K562 (cell line): ENCODE measurements around the gene E2F2. TPM values are rescaled to one million over a fixed set of nuclear protein-coding genes. Genes with fewer than 3 reads are reported as not detected.

Experiments
- BACH1 ChIP-seq: fragments of 200-800 bp; sonication (Bioruptor generic); IDR thresholded peaks from 2 replicates; pipeline ENCODE4 v1.6.1; 2016; ENCODE audit warnings: missing genetic modification characterization, missing compliant biosample characterization
- BCOR ChIP-seq: fragments of 450-650 bp; IDR thresholded peaks from 2 replicates; pipeline ENCODE4 v1.6.1; 2016
- BRCA1 ChIP-seq, 2 experiments: fragments of 450-650 bp in 1 of 2; sonication (generic) in 1 of 2; formaldehyde crosslinking in 1 of 2; IDR thresholded peaks; 2 replicates each; pipeline versions ENCODE4 v1.5.0 to v1.6.1; 2017 to 2020; ENCODE audit warnings: mild to moderate bottlenecking in 1 of 2, missing genetic modification reagents in 1 of 2
- CEBPG ChIP-seq, 3 experiments: fragments of 200-800 bp in 1 of 3; sonication (Bioruptor generic) in 1 of 3; sonication (generic) in 1 of 3; formaldehyde crosslinking in 1 of 3; IDR thresholded peaks in 2 of 3; conservative IDR thresholded peaks in 1 of 3; 2 replicates each; pipeline versions ENCODE4 v1.6.1 to v1.8.0; 2016 to 2022; ENCODE audit warnings: missing compliant biosample characterization in 2 of 3, missing genetic modification characterization in 2 of 3, mild to moderate bottlenecking in 1 of 3, missing genetic modification reagents in 1 of 3
- CHCHD3 ChIP-seq: fragments of 250-450 bp; sonication (Bioruptor Pico); IDR thresholded peaks from 2 replicates; pipeline ENCODE4 v2.1.2; 2022; ENCODE audit warnings: mild to moderate bottlenecking
- E2F5 ChIP-seq: sonication (generic); formaldehyde crosslinking; IDR thresholded peaks from 2 replicates; pipeline ENCODE4 v1.8.0; 2022; ENCODE audit warnings: mild to moderate bottlenecking, missing genetic modification reagents
- HNRNPH1 ChIP-seq: fragments of 200-400 bp; formaldehyde crosslinking; optimal IDR thresholded peaks from 2 replicates; pipeline ENCODE3; 2017; ENCODE audit warnings: low read depth, mild to moderate bottlenecking, low read length, moderate library complexity
- KDM1A ChIP-seq, 2 experiments: fragments of 450-650 bp; IDR thresholded peaks; 2 replicates each; pipeline ENCODE4 v1.6.1; 2016; ENCODE audit warnings: mild to moderate bottlenecking in 2 of 2
- KLF6 ChIP-seq: fragments of 250-450 bp; sonication (Bioruptor Pico); IDR thresholded peaks from 2 replicates; pipeline ENCODE4 v1.4.0; 2020; ENCODE audit warnings: mild to moderate bottlenecking, moderate library complexity, borderline replicate concordance
- MAFG ChIP-seq: fragments of 450-650 bp; conservative IDR thresholded peaks from 2 replicates; pipeline ENCODE4 v1.6.1; 2016; ENCODE audit warnings: missing genetic modification characterization, missing compliant biosample characterization
- MITF ChIP-seq: IDR thresholded peaks from 2 replicates; pipeline ENCODE4 v1.6.1; 2014; ENCODE audit warnings: antibody characterized with exemption
- MYNN ChIP-seq, 2 experiments: sonication (generic); formaldehyde crosslinking in 1 of 2; IDR thresholded peaks; 2 replicates each; pipeline versions ENCODE4 v1.5.0 to v1.6.1; 2016 to 2020; ENCODE audit warnings: antibody characterized with exemption in 1 of 2, missing genetic modification reagents in 1 of 2
- NEUROD1 ChIP-seq: fragments of 150-350 bp; IDR thresholded peaks from 2 replicates; pipeline ENCODE4 v1.6.1; 2014; ENCODE audit warnings: borderline replicate concordance, low read length, low read depth; ENCODE audit not compliant: partially characterized antibody
- NR2C2 ChIP-seq, 2 experiments: fragments of 200-800 bp in 1 of 2; sonication (Bioruptor generic) in 1 of 2; sonication (generic) in 1 of 2; formaldehyde crosslinking in 1 of 2; IDR thresholded peaks; 2 replicates each; pipeline versions ENCODE4 v1.6.1 to v1.8.0; 2016 to 2022; ENCODE audit warnings: mild to moderate bottlenecking in 1 of 2, missing compliant biosample characterization in 1 of 2, missing genetic modification characterization in 1 of 2, missing genetic modification reagents in 1 of 2
- POLR2AphosphoS2 ChIP-seq: IDR thresholded peaks from 2 replicates; pipeline ENCODE4 v1.6.1; 2012; ENCODE audit warnings: low read length, improper control_type of control experiment
- RBM39 ChIP-seq: fragments of 200-400 bp; formaldehyde crosslinking; optimal IDR thresholded peaks from 2 replicates; pipeline ENCODE3; 2018; ENCODE audit warnings: low read depth, low read length
- SPI1 ChIP-seq: IDR thresholded peaks from 2 replicates; pipeline ENCODE4 v1.6.1; 2011; ENCODE audit warnings: low read depth, low read length, control low read depth, borderline replicate concordance
- SUPT5H ChIP-seq: fragments of 450-650 bp; IDR thresholded peaks from 2 replicates; pipeline ENCODE4 v1.6.1; 2016
- TCF15 ChIP-seq: fragments of 250-450 bp; sonication (Bioruptor Pico); IDR thresholded peaks from 2 replicates; pipeline ENCODE4 v1.8.0; 2022; ENCODE audit warnings: moderate library complexity, mild to moderate bottlenecking, inconsistent platforms
- TFE3 ChIP-seq: fragments of 450-650 bp; formaldehyde crosslinking; IDR thresholded peaks from 2 replicates; pipeline ENCODE4 v1.4.0; 2020; ENCODE audit warnings: mild to moderate bottlenecking, mixed read lengths
- ZNF146 ChIP-seq: IDR thresholded peaks from one replicate; pipeline ENCODE4 v1.6.1; 2018; ENCODE audit warnings: missing compliant biosample characterization; ENCODE audit not compliant: unreplicated experiment
- ZNF174 ChIP-seq: fragments of 250-450 bp; sonication (Bioruptor Pico); IDR thresholded peaks from 2 replicates; pipeline ENCODE4 v1.4.0; 2020; ENCODE audit warnings: mild to moderate bottlenecking
- ZNF316 ChIP-seq: fragments of 450-650 bp; IDR thresholded peaks from 2 replicates; pipeline ENCODE4 v1.6.1; 2016
- ZNF507 ChIP-seq: conservative IDR thresholded peaks from 2 replicates; pipeline ENCODE4 v1.6.1; 2017; ENCODE audit warnings: missing genetic modification characterization, missing compliant biosample characterization
- ZNF695 ChIP-seq: fragments of 450-650 bp; formaldehyde crosslinking; IDR thresholded peaks from 2 replicates; pipeline ENCODE4 v1.4.0; 2020; ENCODE audit warnings: mild to moderate bottlenecking, moderate library complexity
- ZNF707 ChIP-seq: fragments of 250-450 bp; sonication (Bioruptor Pico); conservative IDR thresholded peaks from 2 replicates; pipeline ENCODE4 v1.8.0; 2022; ENCODE audit warnings: inconsistent platforms, mild to moderate bottlenecking, moderate library complexity
- ZNF780A ChIP-seq: fragments of 250-450 bp; sonication (Bioruptor Pico); IDR thresholded peaks from 2 replicates; pipeline ENCODE4 v1.5.0; 2021; ENCODE audit warnings: mild to moderate bottlenecking
- polyA plus RNA-seq, 8 experiments: library from polyadenylated mRNA; depleted of rRNA in 4 of 8; stranded (reverse) in 5 of 8; unstranded in 3 of 8; fragments of >200 nt; fragmentation: Nextera tagmentation in 2 of 8; fragmentation: Illumina TruSeq in 1 of 8; extraction: Ambion mirVana in 2 of 8; extraction: Trizol in 1 of 8; gene quantifications; 2 replicates each; pipeline versions ENCODE4 v1.2.1 to v1.2.3, GENCODE V29; 2011 to 2014; ENCODE audit warnings: inconsistent platforms in 1 of 8, missing spikeins in 1 of 8
- total RNA-seq, 7 experiments: library from RNA; depleted of rRNA in 6 of 7; stranded (reverse); fragments of >200 nt in 6 of 7; fragmentation: Illumina TruSeq in 2 of 7; extraction: Trizol in 2 of 7; gene quantifications; 2 replicates each; pipeline versions ENCODE4 v1.2.1 to v1.2.3, GENCODE V29; 2011 to 2021; ENCODE audit warnings: low replicate concordance in 1 of 7

Gene E2F2
- total and polyA plus RNA-seq, 9 of the 15 experiments (the other 6 are each of a cell fraction or from before 2014, with no cell fraction given): 3.1 to 25.3 (median 11.4) TPM

- no peak for TF ChIP-seq TCF15 (CRISPR knock-in tag)
- peak; percentile 48 for TF ChIP-seq ZNF146 (CRISPR knock-in tag)
- no peak for TF ChIP-seq CHCHD3 (CRISPR knock-in tag)
- peak; percentile 58 for TF ChIP-seq ZNF316
- peak; percentile 59; the same call in 1 of the 2 replicates for TF ChIP-seq BCOR
- no peak for TF ChIP-seq ZNF174 (CRISPR knock-in tag)
- TF ChIP-seq CEBPG (CRISPR knock-in tag; IDR thresholded peaks at IDR 0.05): no peak
- TF ChIP-seq CEBPG (tag; conservative IDR thresholded peaks at IDR 0.05 in 1 of 2, IDR thresholded peaks at IDR 0.05 in 1 of 2): no peak
- peak; percentile 49 for TF ChIP-seq TFE3 (CRISPR knock-in tag)
- no peak for TF ChIP-seq SPI1
- no peak for TF ChIP-seq HNRNPH1
- TF ChIP-seq KLF6 (CRISPR knock-in tag): no peak
- peak in 1 of 2 experiments; percentile 40; a peak in 1 of 4 replicates for TF ChIP-seq KDM1A (IDR thresholded peaks at IDR 0.05)
- TF ChIP-seq BACH1 (tag): no peak
- TF ChIP-seq NR2C2 (CRISPR knock-in tag; IDR thresholded peaks at IDR 0.05): no peak
- no peak for TF ChIP-seq NR2C2 (tag; IDR thresholded peaks at IDR 0.05)
- TF ChIP-seq MAFG (tag): 0 out of 2 replicates have a peak, but pooled peaks have one; percentile 22
- TF ChIP-seq ZNF707: no peak
- no peak for TF ChIP-seq RBM39
- no peak for TF ChIP-seq ZNF695 (CRISPR knock-in tag)
- TF ChIP-seq ZNF780A (CRISPR knock-in tag): no peak
- TF ChIP-seq MITF: no peak
- no peak for TF ChIP-seq NEUROD1
- no peak for TF ChIP-seq POLR2AphosphoS2
- TF ChIP-seq ZNF507 (tag): no peak
- TF ChIP-seq BRCA1 (IDR thresholded peaks at IDR 0.05): no peak
- TF ChIP-seq BRCA1 (CRISPR knock-in tag; IDR thresholded peaks at IDR 0.05): no peak
- no peak for TF ChIP-seq E2F5 (CRISPR knock-in tag)
- no peak for TF ChIP-seq SUPT5H
- no peak for TF ChIP-seq MYNN (IDR thresholded peaks at IDR 0.05)
- no peak for TF ChIP-seq MYNN (CRISPR knock-in tag; IDR thresholded peaks at IDR 0.05)
Observed at GRCh38 chr1:23571465-23571864, 40.4 kb upstream of the E2F2 start (continued).
